Measurements from ENCODE around the gene AUTS2.

Gene AUTS2

GRCh38 chr7:70569335-70569819 lies 971.1 kb downstream of the AUTS2 start:
- H3K27me3 ChIP-seq (ENCODE audit: low read length): no peaks in the 10 kb centered on the region
- H3K9me2 ChIP-seq (replicated peaks; ENCODE audit: insufficient read depth, low read length): no peaks in the 10 kb centered on the region
- no peaks in the 10 kb centered on the region for H4K20me1 ChIP-seq (ENCODE audit: low read depth, low read length)
- no peaks in the 10 kb centered on the region for H3F3A ChIP-seq (ENCODE audit: insufficient read depth)
- H3K36me3 ChIP-seq (ENCODE audit: low read length): no peaks in the 10 kb centered on the region
- no peak overlapping the region for H2AFZ ChIP-seq (ENCODE audit: low read depth, low read length, severe bottlenecking)
- no peak for TF ChIP-seq EZH2phosphoT487 (conservative IDR thresholded peaks at IDR 0.05; ENCODE audit: low read length)
- TF ChIP-seq CTCF (IDR thresholded peaks at IDR 0.05; ENCODE audit: insufficient read depth, low read length, poor library complexity, severe bottlenecking): no peak
- no peak overlapping the region for H3K9ac ChIP-seq (ENCODE audit: low read length)
- H3K4me3 ChIP-seq (ENCODE audit: insufficient read depth, low read length, poor library complexity, severe bottlenecking): no peak overlapping the region
- H3K9me3 ChIP-seq (ENCODE audit: insufficient read depth, low read length): no peaks in the 10 kb centered on the region
- no peak overlapping the region for H3K4me2 ChIP-seq (ENCODE audit: low read depth, low read length, poor library complexity, severe bottlenecking)
- no peaks in the 10 kb centered on the region for H3K79me2 ChIP-seq (ENCODE audit: insufficient read depth, low read length)
- no peak overlapping the region for H3K27ac ChIP-seq (ENCODE audit: low read depth, low read length)

- TF ChIP-seq CTCF (IDR thresholded peaks at IDR 0.05; ENCODE audit: insufficient read depth, low read length, poor library complexity, severe bottlenecking) (no peak), EZH2phosphoT487 (conservative IDR thresholded peaks at IDR 0.05; ENCODE audit: low read length) (no peak)
- no peak overlapping the region for H3K4me3 ChIP-seq (ENCODE audit: insufficient read depth, low read length, poor library complexity, severe bottlenecking)
- no peaks in the 10 kb centered on the region for H3K36me3 ChIP-seq (ENCODE audit: low read length)
- no peaks in the 10 kb centered on the region for H3K9me2 ChIP-seq (replicated peaks; ENCODE audit: insufficient read depth, low read length)
- H4K20me1 ChIP-seq (ENCODE audit: low read depth, low read length): no peaks in the 10 kb centered on the region
- H3K79me2 ChIP-seq (ENCODE audit: insufficient read depth, low read length): no peaks in the 10 kb centered on the region
- no peak overlapping the region for H3K9ac ChIP-seq (ENCODE audit: low read length)
- H3K4me2 ChIP-seq (ENCODE audit: low read depth, low read length, poor library complexity, severe bottlenecking): no peak overlapping the region
- H3K9me3 ChIP-seq (ENCODE audit: insufficient read depth, low read length): no peaks in the 10 kb centered on the region
- H3K27me3 ChIP-seq (ENCODE audit: low read length): no peaks in the 10 kb centered on the region
- H3F3A ChIP-seq (ENCODE audit: insufficient read depth): no peaks in the 10 kb centered on the region
- H2AFZ ChIP-seq (ENCODE audit: low read depth, low read length, severe bottlenecking): no peak overlapping the region
- no peak overlapping the region for H3K27ac ChIP-seq (ENCODE audit: low read depth, low read length)
These were observed 971.8 kb downstream of the AUTS2 start for GRCh38 chr7:70570029-70570428.

GRCh38 chr7:70570961-70571360 lies 972.7 kb downstream of the AUTS2 start:
- no peaks in the 10 kb centered on the region for H3K36me3 ChIP-seq (ENCODE audit: low read length)
- no peak overlapping the region for H3K4me3 ChIP-seq (ENCODE audit: insufficient read depth, low read length, poor library complexity, severe bottlenecking)
- no peaks in the 10 kb centered on the region for H3K79me2 ChIP-seq (ENCODE audit: insufficient read depth, low read length)
- no peak overlapping the region for H2AFZ ChIP-seq (ENCODE audit: low read depth, low read length, severe bottlenecking)
- no peaks in the 10 kb centered on the region for H4K20me1 ChIP-seq (ENCODE audit: low read depth, low read length)
- H3K9me3 ChIP-seq (ENCODE audit: insufficient read depth, low read length): no peaks in the 10 kb centered on the region
- TF ChIP-seq CTCF (IDR thresholded peaks at IDR 0.05; ENCODE audit: insufficient read depth, low read length, poor library complexity, severe bottlenecking) (no peak), EZH2phosphoT487 (conservative IDR thresholded peaks at IDR 0.05; ENCODE audit: low read length) (no peak)
- no peaks in the 10 kb centered on the region for H3K27me3 ChIP-seq (ENCODE audit: low read length)
- no peak overlapping the region for H3K9ac ChIP-seq (ENCODE audit: low read length)
- no peak overlapping the region for H3K27ac ChIP-seq (ENCODE audit: low read depth, low read length)
- no peaks in the 10 kb centered on the region for H3F3A ChIP-seq (ENCODE audit: insufficient read depth)
- H3K9me2 ChIP-seq (replicated peaks; ENCODE audit: insufficient read depth, low read length): no peaks in the 10 kb centered on the region
- no peak overlapping the region for H3K4me2 ChIP-seq (ENCODE audit: low read depth, low read length, poor library complexity, severe bottlenecking)

Measured in SU-DHL-6 (cell line).